Lower leg skin (tissue), 3 donors: Measurements from ENCODE around the gene BRD4.

Experiments used
- POLR2A ChIP-seq, 2 donors: fragments of 450-650 bp; IDR thresholded peaks; one replicate each; pipeline ENCODE4 v1.6.1; 2016 to 2017; ENCODE audit warnings: antibody characterized with exemption in 2 of 2, mild to moderate bottlenecking in 1 of 2, moderate library complexity in 1 of 2
- TF ChIP-seq, protein P1 (sequence below), 3 donors: fragments of 450-650 bp; IDR thresholded peaks; one replicate each; pipeline ENCODE4 v1.5.1; 2016; ENCODE audit warnings: antibody characterized with exemption in 3 of 3, mild to moderate bottlenecking in 3 of 3, moderate library complexity in 2 of 3

DNA sequence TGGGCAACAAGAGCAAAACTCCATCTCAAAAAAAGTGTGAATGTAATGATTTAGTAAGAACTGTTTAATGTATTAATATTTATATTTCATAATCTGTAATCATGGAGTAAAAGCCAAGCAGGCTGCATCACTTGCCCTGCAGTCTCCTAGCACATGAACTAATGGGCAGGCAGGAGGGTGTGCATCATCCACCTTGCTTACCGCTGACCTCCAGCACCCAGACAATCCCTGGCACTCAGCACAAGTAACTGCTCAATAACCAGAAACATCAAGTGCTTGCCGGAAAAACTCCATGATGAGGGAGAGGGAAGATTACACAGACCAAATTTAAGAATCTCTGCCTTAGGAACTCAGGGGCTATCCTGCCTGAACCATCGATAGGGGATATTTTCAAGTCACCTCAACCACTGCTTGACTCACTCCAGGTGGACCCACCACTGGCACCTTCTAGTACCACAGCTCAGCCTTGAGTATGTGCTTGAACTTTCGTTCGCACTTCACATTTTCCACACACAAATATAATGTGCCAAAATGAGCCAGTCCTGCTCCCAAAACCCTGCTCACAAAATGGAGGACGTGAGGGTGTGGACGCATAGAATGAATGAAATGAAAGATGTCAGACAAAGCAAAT lies 18.6 kb downstream of the BRD4 start:
- TF ChIP-seq, protein P1, sequence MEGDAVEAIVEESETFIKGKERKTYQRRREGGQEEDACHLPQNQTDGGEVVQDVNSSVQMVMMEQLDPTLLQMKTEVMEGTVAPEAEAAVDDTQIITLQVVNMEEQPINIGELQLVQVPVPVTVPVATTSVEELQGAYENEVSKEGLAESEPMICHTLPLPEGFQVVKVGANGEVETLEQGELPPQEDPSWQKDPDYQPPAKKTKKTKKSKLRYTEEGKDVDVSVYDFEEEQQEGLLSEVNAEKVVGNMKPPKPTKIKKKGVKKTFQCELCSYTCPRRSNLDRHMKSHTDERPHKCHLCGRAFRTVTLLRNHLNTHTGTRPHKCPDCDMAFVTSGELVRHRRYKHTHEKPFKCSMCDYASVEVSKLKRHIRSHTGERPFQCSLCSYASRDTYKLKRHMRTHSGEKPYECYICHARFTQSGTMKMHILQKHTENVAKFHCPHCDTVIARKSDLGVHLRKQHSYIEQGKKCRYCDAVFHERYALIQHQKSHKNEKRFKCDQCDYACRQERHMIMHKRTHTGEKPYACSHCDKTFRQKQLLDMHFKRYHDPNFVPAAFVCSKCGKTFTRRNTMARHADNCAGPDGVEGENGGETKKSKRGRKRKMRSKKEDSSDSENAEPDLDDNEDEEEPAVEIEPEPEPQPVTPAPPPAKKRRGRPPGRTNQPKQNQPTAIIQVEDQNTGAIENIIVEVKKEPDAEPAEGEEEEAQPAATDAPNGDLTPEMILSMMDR (IDR thresholded peaks at IDR 0.05), result no peak
- no peak for TF ChIP-seq POLR2A (IDR thresholded peaks at IDR 0.05)
